ENCODE data around the gene AP4S1. TPM values are rescaled to one million over a fixed set of nuclear protein-coding genes. Genes with fewer than 3 reads are reported as not detected.

Gene AP4S1
- total and polyA plus RNA-seq, 2 of the 8 experiments (the other 6 are each of a cell fraction or from before 2014, with no cell fraction given) = 2.8 to 9.9 TPM

- TF ChIP-seq KDM4A (IDR thresholded peaks at IDR 0.05; ENCODE audit: low read depth, low read length, severe bottlenecking) = no peak
- TF ChIP-seq BRCA1 (IDR thresholded peaks at IDR 0.05; ENCODE audit: low read depth, low read length) = no peak
- no peak for TF ChIP-seq HDAC6 (IDR thresholded peaks at IDR 0.05; ENCODE audit: low read depth, low read length)
- TF ChIP-seq JUND (IDR thresholded peaks at IDR 0.05; ENCODE audit: low read length) = no peak
- TF ChIP-seq BACH1 (IDR thresholded peaks at IDR 0.05; ENCODE audit: low read length) = no peak
- TF ChIP-seq SAP30 (IDR thresholded peaks at IDR 0.05; ENCODE audit: insufficient read depth, insufficient replicate concordance, low read length) = no peak
- no peak for TF ChIP-seq PHF8 (conservative IDR thresholded peaks at IDR 0.05; ENCODE audit: low read depth, low read length)
- no peak for TF ChIP-seq SIX5 (IDR thresholded peaks at IDR 0.05; ENCODE audit: low read depth, low read length)
Measured at GRCh38 chr14:31090883-31091764, 65.7 kb downstream of the AP4S1 start (continued).
